Measurements from ENCODE around the gene STK32B.

Gene STK32B

DNA sequence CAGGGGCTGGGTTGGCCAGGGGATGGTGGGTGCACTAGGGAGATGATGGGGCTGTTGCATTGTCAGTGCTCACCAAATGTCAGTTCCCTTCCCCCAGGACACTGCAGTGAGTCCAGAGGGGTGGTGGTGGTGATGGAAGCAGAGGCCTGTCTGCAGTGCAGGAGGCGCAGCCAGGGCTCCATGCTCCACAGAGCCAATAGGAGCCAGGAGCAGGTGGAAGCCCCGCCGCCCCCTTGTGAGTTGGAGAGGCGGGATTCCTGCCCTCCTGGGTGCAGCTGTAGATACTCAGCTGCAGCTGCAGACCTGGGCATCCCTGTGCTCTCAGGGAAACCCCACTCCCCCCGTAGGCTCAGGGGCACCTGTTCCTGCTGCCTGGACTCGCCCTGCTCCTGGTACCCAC lies 372.4 kb downstream of the STK32B start:
- no peak overlapping the region for H3K4me3 ChIP-seq (ENCODE audit: low read length, poor library complexity, severe bottlenecking)
- H3K79me2 ChIP-seq (ENCODE audit: insufficient read depth, low read length) = no peaks in the 10 kb centered on the region
- no peaks in the 10 kb centered on the region for H4K20me1 ChIP-seq (ENCODE audit: insufficient read depth, low read length, poor library complexity, severe bottlenecking)
- H2AFZ ChIP-seq (ENCODE audit: low read length) = no peak overlapping the region
- H3K9me2 ChIP-seq (replicated peaks; ENCODE audit: low read depth, low read length) = no peaks in the 10 kb centered on the region
- no peak for TF ChIP-seq EZH2phosphoT487 (IDR thresholded peaks at IDR 0.05; ENCODE audit: borderline replicate concordance)
- TF ChIP-seq, protein P1, sequence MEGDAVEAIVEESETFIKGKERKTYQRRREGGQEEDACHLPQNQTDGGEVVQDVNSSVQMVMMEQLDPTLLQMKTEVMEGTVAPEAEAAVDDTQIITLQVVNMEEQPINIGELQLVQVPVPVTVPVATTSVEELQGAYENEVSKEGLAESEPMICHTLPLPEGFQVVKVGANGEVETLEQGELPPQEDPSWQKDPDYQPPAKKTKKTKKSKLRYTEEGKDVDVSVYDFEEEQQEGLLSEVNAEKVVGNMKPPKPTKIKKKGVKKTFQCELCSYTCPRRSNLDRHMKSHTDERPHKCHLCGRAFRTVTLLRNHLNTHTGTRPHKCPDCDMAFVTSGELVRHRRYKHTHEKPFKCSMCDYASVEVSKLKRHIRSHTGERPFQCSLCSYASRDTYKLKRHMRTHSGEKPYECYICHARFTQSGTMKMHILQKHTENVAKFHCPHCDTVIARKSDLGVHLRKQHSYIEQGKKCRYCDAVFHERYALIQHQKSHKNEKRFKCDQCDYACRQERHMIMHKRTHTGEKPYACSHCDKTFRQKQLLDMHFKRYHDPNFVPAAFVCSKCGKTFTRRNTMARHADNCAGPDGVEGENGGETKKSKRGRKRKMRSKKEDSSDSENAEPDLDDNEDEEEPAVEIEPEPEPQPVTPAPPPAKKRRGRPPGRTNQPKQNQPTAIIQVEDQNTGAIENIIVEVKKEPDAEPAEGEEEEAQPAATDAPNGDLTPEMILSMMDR (conservative IDR thresholded peaks at IDR 0.05; ENCODE audit: low read length) = no peak
- no peaks in the 10 kb centered on the region for H3F3A ChIP-seq (ENCODE audit: low read depth)
- no peaks in the 10 kb centered on the region for H3K4me1 ChIP-seq (ENCODE audit: insufficient read depth, low read length, poor library complexity, severe bottlenecking)
- H3K27me3 ChIP-seq (ENCODE audit: insufficient read depth, low read length, poor library complexity, severe bottlenecking) = no peaks in the 10 kb centered on the region
- H3K9me3 ChIP-seq (ENCODE audit: insufficient read depth, low read depth, low read length) = 0 out of 2 replicates have a peak, but pooled peaks cover 5% of the 10 kb centered on the region
- no peak overlapping the region for H3K9ac ChIP-seq (ENCODE audit: low read depth, low read length, poor library complexity, severe bottlenecking)
- no peaks in the 10 kb centered on the region for H3K36me3 ChIP-seq (ENCODE audit: insufficient read depth, low read length)
- no peak overlapping the region for H3K4me2 ChIP-seq (ENCODE audit: low read depth, low read length, poor library complexity, severe bottlenecking)

- Histone ChIP-seq H4K20me1 (ENCODE audit: insufficient read depth, low read length, poor library complexity, severe bottlenecking) (no peaks in the 10 kb centered on the region), H3K9me2 (replicated peaks; ENCODE audit: low read depth, low read length) (no peaks in the 10 kb centered on the region), H3K4me2 (ENCODE audit: low read depth, low read length, poor library complexity, severe bottlenecking) (no peak overlapping the region), H3F3A (ENCODE audit: low read depth) (no peaks in the 10 kb centered on the region), H3K36me3 (ENCODE audit: insufficient read depth, low read length) (no peaks in the 10 kb centered on the region), H3K4me1 (ENCODE audit: insufficient read depth, low read length, poor library complexity, severe bottlenecking) (no peaks in the 10 kb centered on the region), H3K4me3 (ENCODE audit: low read length, poor library complexity, severe bottlenecking) (no peak overlapping the region), H3K27me3 (ENCODE audit: insufficient read depth, low read length, poor library complexity, severe bottlenecking) (no peaks in the 10 kb centered on the region), H2AFZ (ENCODE audit: low read length) (no peak overlapping the region), H3K79me2 (ENCODE audit: insufficient read depth, low read length) (no peaks in the 10 kb centered on the region), H3K9ac (ENCODE audit: low read depth, low read length, poor library complexity, severe bottlenecking) (no peak overlapping the region), H3K9me3 (ENCODE audit: insufficient read depth, low read depth, low read length) (0 out of 2 replicates have a peak, but pooled peaks cover 5% of the 10 kb centered on the region)
- TF ChIP-seq, protein P1 (conservative IDR thresholded peaks at IDR 0.05; ENCODE audit: low read length) = no peak
- no peak for TF ChIP-seq EZH2phosphoT487 (IDR thresholded peaks at IDR 0.05; ENCODE audit: borderline replicate concordance)
Observed at GRCh38 chr4:5424211-5424610, 372.9 kb downstream of the STK32B start.

DNA sequence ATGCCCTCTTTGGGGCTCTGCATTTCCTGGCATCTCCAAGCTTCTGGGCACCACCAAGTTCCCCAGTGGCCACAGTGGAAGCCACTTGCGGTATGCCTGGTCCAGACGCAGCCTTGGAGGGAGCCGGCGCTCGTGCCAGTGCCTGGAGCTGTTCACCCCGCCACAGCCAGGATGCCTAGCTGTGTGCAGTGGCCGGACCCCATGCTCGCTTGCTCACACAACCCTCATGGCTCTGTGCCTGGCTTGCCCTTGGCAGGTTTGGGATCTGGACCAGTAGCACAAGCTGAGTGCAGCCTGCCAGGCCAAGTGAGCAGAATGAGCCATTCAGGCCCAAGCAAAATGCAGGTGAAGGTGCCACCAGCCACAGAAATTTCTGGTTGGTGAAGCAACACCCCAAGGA lies 373.6 kb downstream of the STK32B start:
- no peaks in the 10 kb centered on the region for H3F3A ChIP-seq (ENCODE audit: low read depth)

More for the DNA sequence above, 373.6 kb downstream of the STK32B start:
- H2AFZ ChIP-seq (ENCODE audit: low read length) = no peak overlapping the region
- no peaks in the 10 kb centered on the region for H3K27me3 ChIP-seq (ENCODE audit: insufficient read depth, low read length, poor library complexity, severe bottlenecking)
- no peaks in the 10 kb centered on the region for H3K79me2 ChIP-seq (ENCODE audit: insufficient read depth, low read length)
- H3K9me3 ChIP-seq (ENCODE audit: insufficient read depth, low read depth, low read length) = 0 out of 2 replicates have a peak, but pooled peaks cover 5% of the 10 kb centered on the region
- no peaks in the 10 kb centered on the region for H3K9me2 ChIP-seq (replicated peaks; ENCODE audit: low read depth, low read length)
- no peaks in the 10 kb centered on the region for H3K36me3 ChIP-seq (ENCODE audit: insufficient read depth, low read length)
- no peak overlapping the region for H3K4me3 ChIP-seq (ENCODE audit: low read length, poor library complexity, severe bottlenecking)
- H3K9ac ChIP-seq (ENCODE audit: low read depth, low read length, poor library complexity, severe bottlenecking) = no peak overlapping the region
- no peak for TF ChIP-seq EZH2phosphoT487 (IDR thresholded peaks at IDR 0.05; ENCODE audit: borderline replicate concordance)
- TF ChIP-seq, protein P1 (conservative IDR thresholded peaks at IDR 0.05; ENCODE audit: low read length) = no peak
- no peak overlapping the region for H3K4me2 ChIP-seq (ENCODE audit: low read depth, low read length, poor library complexity, severe bottlenecking)
- H4K20me1 ChIP-seq (ENCODE audit: insufficient read depth, low read length, poor library complexity, severe bottlenecking) = no peaks in the 10 kb centered on the region
- H3K4me1 ChIP-seq (ENCODE audit: insufficient read depth, low read length, poor library complexity, severe bottlenecking) = no peaks in the 10 kb centered on the region

All from Loucy (cell line).